Epithelial cell of proximal tubule (primary cell): ENCODE measurements around the gene HMGCS2. TPM values are rescaled to one million over a fixed set of nuclear protein-coding genes. Genes with fewer than 3 reads are reported as not detected.

ENCODE experiments used
- DNase-seq: peaks from one replicate; pipeline ENCODE4 v3.0.0-alpha.2; 2011; ENCODE audit warnings: low read depth
- H3K4me3 ChIP-seq: 2 replicates; pipeline ENCODE4 v1.5.1; 2011; ENCODE audit warnings: low read depth, mild to moderate bottlenecking, low read length
- total RNA-seq: library from RNA; depleted of rRNA; stranded (reverse); fragments of >200 nt; gene quantifications from 2 replicates; pipeline ENCODE4 v1.2.3, GENCODE V29; 2015
- TF ChIP-seq, protein P1 (sequence below): conservative IDR thresholded peaks from 2 replicates; pipeline ENCODE4 v1.5.1; 2012; ENCODE audit warnings: low read depth, mild to moderate bottlenecking, low read length

HMGCS2 gene
- total RNA-seq, 1 donor from 2014 or later: not detected

- TF ChIP-seq, protein P1, sequence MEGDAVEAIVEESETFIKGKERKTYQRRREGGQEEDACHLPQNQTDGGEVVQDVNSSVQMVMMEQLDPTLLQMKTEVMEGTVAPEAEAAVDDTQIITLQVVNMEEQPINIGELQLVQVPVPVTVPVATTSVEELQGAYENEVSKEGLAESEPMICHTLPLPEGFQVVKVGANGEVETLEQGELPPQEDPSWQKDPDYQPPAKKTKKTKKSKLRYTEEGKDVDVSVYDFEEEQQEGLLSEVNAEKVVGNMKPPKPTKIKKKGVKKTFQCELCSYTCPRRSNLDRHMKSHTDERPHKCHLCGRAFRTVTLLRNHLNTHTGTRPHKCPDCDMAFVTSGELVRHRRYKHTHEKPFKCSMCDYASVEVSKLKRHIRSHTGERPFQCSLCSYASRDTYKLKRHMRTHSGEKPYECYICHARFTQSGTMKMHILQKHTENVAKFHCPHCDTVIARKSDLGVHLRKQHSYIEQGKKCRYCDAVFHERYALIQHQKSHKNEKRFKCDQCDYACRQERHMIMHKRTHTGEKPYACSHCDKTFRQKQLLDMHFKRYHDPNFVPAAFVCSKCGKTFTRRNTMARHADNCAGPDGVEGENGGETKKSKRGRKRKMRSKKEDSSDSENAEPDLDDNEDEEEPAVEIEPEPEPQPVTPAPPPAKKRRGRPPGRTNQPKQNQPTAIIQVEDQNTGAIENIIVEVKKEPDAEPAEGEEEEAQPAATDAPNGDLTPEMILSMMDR: no peak
- H3K4me3 ChIP-seq: no peak overlapping the region
- no peak for DNase-seq
Measured at GRCh38 chr1:119732465-119733168, 36.1 kb downstream of the HMGCS2 start.

GRCh38 chr1:119731741-119732430, 36.8 kb downstream of the HMGCS2 start:
- DNase-seq: no peak
- TF ChIP-seq, protein P1: no peak
- H3K4me3 ChIP-seq: no peak overlapping the region

DNA sequence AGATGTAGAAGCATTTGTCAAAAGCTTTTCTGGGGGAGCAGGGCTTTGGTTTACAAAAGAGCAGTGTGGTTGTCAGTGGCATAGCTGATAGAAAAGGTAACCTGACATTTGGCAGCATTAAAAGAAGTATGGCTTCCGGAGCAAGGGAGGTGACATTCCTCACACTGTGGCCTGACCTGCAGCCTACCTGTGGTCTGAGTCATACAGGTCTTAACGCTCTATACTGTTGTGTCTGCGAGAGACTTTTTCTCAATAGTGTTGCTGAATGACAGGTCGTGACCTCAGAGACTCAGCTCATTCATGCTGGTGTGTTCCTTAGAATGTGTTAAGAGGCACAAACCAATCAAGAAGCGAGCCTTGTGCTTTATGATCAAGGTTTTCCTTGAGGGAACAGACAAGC, 37.6 kb downstream of the HMGCS2 start:
- H3K4me3 ChIP-seq: no peak overlapping the region
- DNase-seq: no peak
- TF ChIP-seq, protein P1: no peak

GRCh38 chr1:119729044-119729443, 39.7 kb downstream of the HMGCS2 start:
- no peak overlapping the region for H3K4me3 ChIP-seq
- no peak for DNase-seq
- TF ChIP-seq, protein P1: no peak

DNA sequence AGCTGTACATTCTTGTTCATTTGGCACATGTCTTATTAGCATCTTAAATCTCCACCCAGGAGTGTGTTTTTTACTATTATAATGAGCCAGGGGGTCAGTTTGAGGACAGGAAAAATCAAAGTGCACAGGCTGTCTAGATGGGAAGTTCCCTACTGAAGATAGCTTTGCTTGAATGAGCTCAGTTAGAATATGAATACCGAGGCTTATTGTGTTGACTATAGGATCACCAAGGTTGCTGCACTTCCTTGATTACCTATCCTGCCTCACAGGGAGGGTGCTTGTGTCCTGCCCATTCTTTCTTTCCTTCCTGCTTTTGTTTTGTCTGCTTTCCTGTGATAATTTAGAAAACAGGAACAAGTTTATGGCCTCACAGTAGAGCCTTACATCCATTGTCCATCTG, 40.7 kb downstream of the HMGCS2 start:
- TF ChIP-seq, protein P1: no peak
- DNase-seq: no peak
- no peak overlapping the region for H3K4me3 ChIP-seq

GRCh38 chr1:119725626-119726025, 43.1 kb downstream of the HMGCS2 start:
- no peak overlapping the region for H3K4me3 ChIP-seq
- no peak for DNase-seq
- TF ChIP-seq, protein P1: no peak
